Measurements from ENCODE around the gene WRNIP1. TPM values are rescaled to one million over a fixed set of nuclear protein-coding genes. Genes with fewer than 3 reads are reported as not detected.

The WRNIP1 gene
- total and polyA plus RNA-seq, 2 of the 8 experiments (the other 6 are each of a cell fraction or from before 2014, with no cell fraction given): 38.2 to 39.2 TPM

GRCh38 chr6:2797564-2798031 lies 32.4 kb downstream of the WRNIP1 start (continued):
- no peak for TF ChIP-seq CHD7 (IDR thresholded peaks at IDR 0.05; ENCODE audit: insufficient replicate concordance, low read length)
- no peak for TF ChIP-seq RAD21 (IDR thresholded peaks at IDR 0.05 in 1 of 2, conservative IDR thresholded peaks at IDR 0.05 in 1 of 2; ENCODE audit: low read depth in 2 of 2, low read length in 2 of 2)
- no peak for TF ChIP-seq YY1 (IDR thresholded peaks at IDR 0.05; ENCODE audit: low read depth, low read length)
- no peak for TF ChIP-seq KDM1A (IDR thresholded peaks at IDR 0.05; ENCODE audit: borderline replicate concordance, low read length)
- TF ChIP-seq CTCF (IDR thresholded peaks at IDR 0.05; ENCODE audit: control extremely low read depth in 1 of 3, insufficient read depth in 1 of 3, low read depth in 1 of 3, low read length in 3 of 3): no peak
- TF ChIP-seq EGR1 (IDR thresholded peaks at IDR 0.05; ENCODE audit: borderline replicate concordance, low read depth, low read length): no peak
- TF ChIP-seq TAF1 (IDR thresholded peaks at IDR 0.05; ENCODE audit: low read depth, low read length): no peak
- TF ChIP-seq KDM4A (IDR thresholded peaks at IDR 0.05; ENCODE audit: low read depth, low read length, severe bottlenecking): no peak

Measured in H1 (cell line).